IPS-15b (cell line): ENCODE measurements around the gene YOD1.

Experiments used
- H3K27me3 ChIP-seq: one replicate; pipeline ENCODE4 v1.6.1; 2013; ENCODE audit warnings: low read length; ENCODE audit not compliant: control insufficient read depth, insufficient read depth
- H3K36me3 ChIP-seq: one replicate; pipeline ENCODE4 v1.6.1; 2013; ENCODE audit warnings: low read length; ENCODE audit not compliant: control insufficient read depth, insufficient read depth
- H3K4me1 ChIP-seq: one replicate; pipeline ENCODE4 v1.6.1; 2013; ENCODE audit warnings: mild to moderate bottlenecking, low read length; ENCODE audit not compliant: control insufficient read depth, insufficient read depth
- H3K4me3 ChIP-seq: one replicate; pipeline ENCODE4 v1.5.1; 2013; ENCODE audit warnings: low read depth, low read length
- H3K9ac ChIP-seq: one replicate; pipeline ENCODE4 v1.6.1; 2013; ENCODE audit warnings: low read depth, mild to moderate bottlenecking, low read length
- H3K9me3 ChIP-seq: one replicate; pipeline ENCODE4 v1.6.1; 2013; ENCODE audit warnings: mild to moderate bottlenecking, low read length; ENCODE audit not compliant: control insufficient read depth, insufficient read depth

Gene YOD1

GRCh38 chr1:207021139-207021861, 29.7 kb downstream of the YOD1 start:
- H3K4me1 ChIP-seq: peaks cover 6% of the 10 kb centered on the region
- H3K36me3 ChIP-seq: no peaks in the 10 kb centered on the region
- no peak overlapping the region for H3K9ac ChIP-seq
- H3K9me3 ChIP-seq: no peaks in the 10 kb centered on the region
- H3K27me3 ChIP-seq: peaks cover 2% of the 10 kb centered on the region
- H3K4me3 ChIP-seq: no peak overlapping the region

DNA sequence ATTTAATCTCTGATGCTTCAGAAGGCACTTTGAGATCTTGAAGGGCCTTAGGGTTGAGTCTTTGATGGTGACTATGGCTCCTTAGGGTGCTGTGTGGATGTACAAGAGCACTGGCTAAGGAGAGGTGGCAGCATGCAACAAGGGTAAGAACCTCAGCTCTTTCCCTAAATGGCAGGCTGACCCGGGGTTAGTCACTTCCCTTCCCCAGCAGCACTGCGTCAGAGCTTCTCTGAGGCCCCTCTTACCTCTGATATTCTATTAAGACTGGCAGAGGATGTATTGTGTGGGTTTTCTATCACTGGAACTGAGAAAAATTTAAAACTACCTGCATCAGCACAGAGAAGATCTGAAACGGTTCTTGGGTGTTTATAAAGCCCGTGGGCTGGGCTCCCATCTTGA, 30.3 kb downstream of the YOD1 start:
- H3K4me3 ChIP-seq: no peak overlapping the region
- H3K36me3 ChIP-seq: no peaks in the 10 kb centered on the region
- H3K4me1 ChIP-seq: peaks cover 6% of the 10 kb centered on the region
- H3K27me3 ChIP-seq: peaks cover 2% of the 10 kb centered on the region
- H3K9me3 ChIP-seq: no peaks in the 10 kb centered on the region
- no peak overlapping the region for H3K9ac ChIP-seq

- Histone ChIP-seq H3K36me3 (no peaks in the 10 kb centered on the region), H3K27me3 (peaks cover 2% of the 10 kb centered on the region), H3K9ac (no peak overlapping the region), H3K9me3 (no peaks in the 10 kb centered on the region), H3K4me3 (no peak overlapping the region), H3K4me1 (peaks cover 2% of the 10 kb centered on the region)
Measured at GRCh38 chr1:207020065-207020708, 30.8 kb downstream of the YOD1 start.

- Histone ChIP-seq H3K9ac (no peak overlapping the region), H3K4me1 (no peaks in the 10 kb centered on the region), H3K4me3 (no peak overlapping the region), H3K9me3 (no peaks in the 10 kb centered on the region), H3K36me3 (no peaks in the 10 kb centered on the region), H3K27me3 (peaks cover 2% of the 10 kb centered on the region)
Measured at GRCh38 chr1:207019661-207020060, 31.3 kb downstream of the YOD1 start.

DNA sequence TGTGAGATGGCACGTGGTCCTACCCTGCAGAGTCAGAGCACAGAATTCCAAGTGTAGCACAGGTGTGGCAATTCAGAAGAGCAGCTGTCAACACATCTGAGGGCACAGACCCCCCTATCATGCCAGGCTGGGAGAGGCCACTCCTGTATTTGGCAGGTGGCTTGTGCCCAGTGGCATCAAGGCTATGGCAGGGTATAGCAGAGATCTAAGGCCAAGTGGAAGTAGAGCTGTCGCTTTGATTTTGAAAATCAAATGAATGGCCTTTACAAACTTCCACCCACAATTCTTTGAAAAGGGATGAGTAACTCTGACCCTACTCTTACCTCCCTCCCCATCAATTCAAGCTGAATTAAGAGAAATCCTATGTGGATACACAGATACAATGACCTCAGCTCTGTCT, 31.8 kb downstream of the YOD1 start:
- Histone ChIP-seq H3K9ac (no peak overlapping the region), H3K36me3 (no peaks in the 10 kb centered on the region), H3K4me1 (no peaks in the 10 kb centered on the region), H3K27me3 (peaks cover 2% of the 10 kb centered on the region), H3K9me3 (no peaks in the 10 kb centered on the region), H3K4me3 (no peak overlapping the region)

DNA sequence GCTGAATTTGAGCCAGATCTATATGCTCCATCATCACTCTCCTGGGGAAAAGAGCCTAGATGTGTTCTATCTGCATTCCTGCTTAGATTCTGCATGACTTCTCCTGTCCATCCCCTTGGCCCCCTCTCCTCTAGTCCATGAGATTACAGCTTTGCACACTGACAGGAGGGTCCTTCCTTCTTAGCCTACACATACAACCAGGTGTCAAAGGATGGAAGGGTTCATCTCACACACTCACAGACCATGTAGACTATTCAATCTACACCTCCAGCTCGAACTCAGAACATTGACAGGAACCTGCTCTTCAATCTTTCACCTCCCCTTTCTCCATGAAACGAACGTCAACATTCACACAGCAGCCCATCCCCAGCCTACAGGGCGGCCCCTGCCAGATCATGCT, 32.3 kb downstream of the YOD1 start:
- no peak overlapping the region for H3K9ac ChIP-seq
- no peak overlapping the region for H3K4me3 ChIP-seq
- H3K4me1 ChIP-seq: no peaks in the 10 kb centered on the region

GRCh38 chr1:207017615-207018559, 33.1 kb downstream of the YOD1 start:
- peaks cover 2% of the 10 kb centered on the region for H3K27me3 ChIP-seq
- no peaks in the 10 kb centered on the region for H3K4me1 ChIP-seq
- H3K36me3 ChIP-seq: no peaks in the 10 kb centered on the region
- no peak overlapping the region for H3K9ac ChIP-seq
- no peak overlapping the region for H3K4me3 ChIP-seq
- no peaks in the 10 kb centered on the region for H3K9me3 ChIP-seq

More for the DNA sequence above, 32.3 kb downstream of the YOD1 start:
- Histone ChIP-seq H3K27me3 (peaks cover 2% of the 10 kb centered on the region), H3K36me3 (no peaks in the 10 kb centered on the region), H3K9me3 (no peaks in the 10 kb centered on the region)

DNA sequence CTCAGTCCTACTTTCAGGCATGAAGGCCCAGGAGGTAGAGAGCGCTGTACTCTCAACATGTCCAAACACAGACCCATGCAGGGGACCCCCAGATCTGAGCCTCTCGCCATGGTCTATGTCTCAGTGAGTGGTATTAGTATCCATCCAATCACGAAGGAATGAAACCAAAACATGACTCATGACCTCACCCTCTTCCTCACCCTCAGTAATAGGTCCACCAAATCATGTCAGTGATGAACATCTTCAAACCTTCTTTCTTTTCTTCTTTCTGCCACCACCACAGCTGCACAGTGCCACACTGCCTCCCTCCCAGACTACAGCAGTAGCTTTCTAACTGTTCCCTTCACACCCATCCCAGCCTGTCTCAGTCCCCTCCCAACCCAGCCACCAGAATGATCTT, 35.2 kb downstream of the YOD1 start:
- no peak overlapping the region for H3K9ac ChIP-seq
- no peaks in the 10 kb centered on the region for H3K9me3 ChIP-seq
- H3K27me3 ChIP-seq: peaks cover 2% of the 10 kb centered on the region
- no peaks in the 10 kb centered on the region for H3K36me3 ChIP-seq
- no peaks in the 10 kb centered on the region for H3K4me1 ChIP-seq
- no peak overlapping the region for H3K4me3 ChIP-seq

GRCh38 chr1:207014728-207015127, 36.3 kb downstream of the YOD1 start:
- no peaks in the 10 kb centered on the region for H3K9me3 ChIP-seq
- H3K9ac ChIP-seq: no peak overlapping the region
- no peaks in the 10 kb centered on the region for H3K36me3 ChIP-seq
- peaks cover 2% of the 10 kb centered on the region for H3K27me3 ChIP-seq
- H3K4me1 ChIP-seq: no peaks in the 10 kb centered on the region
- no peak overlapping the region for H3K4me3 ChIP-seq

DNA sequence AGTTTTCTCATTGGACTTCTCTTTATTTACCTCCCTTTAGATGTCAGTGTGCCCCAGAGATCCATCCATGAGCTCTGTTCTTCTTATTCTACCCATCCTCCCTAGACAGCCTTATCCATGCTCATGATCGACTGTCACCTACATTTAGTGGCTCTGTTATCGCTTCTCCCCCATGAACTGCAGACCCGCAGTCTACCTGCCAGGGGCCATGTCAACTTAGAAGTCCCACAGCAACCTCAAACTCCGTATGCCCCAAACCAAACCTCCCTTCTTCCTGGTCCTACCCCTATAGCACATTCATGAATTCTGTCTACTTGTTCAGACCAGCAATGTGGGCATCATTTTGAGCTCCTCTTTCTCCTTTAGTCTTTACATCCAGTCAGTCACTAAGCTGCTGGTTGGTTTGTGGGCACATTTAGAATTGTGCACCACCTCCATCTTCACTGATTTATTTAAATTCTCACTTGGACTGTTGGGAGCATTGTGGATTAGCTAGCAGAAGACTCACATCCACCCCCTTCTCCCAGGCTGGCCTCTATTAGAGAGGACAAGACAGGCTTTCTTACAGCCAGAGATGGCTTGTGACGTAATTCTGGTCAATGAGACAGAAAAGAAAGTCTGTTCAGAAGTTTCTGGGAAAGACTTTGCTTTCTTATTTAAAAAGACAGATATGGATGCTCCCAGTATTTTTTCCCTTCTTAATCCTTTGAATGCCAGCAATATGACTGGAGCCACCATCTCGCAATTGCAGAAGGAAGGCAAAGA, 37.5 kb downstream of the YOD1 start:
- H3K27me3 ChIP-seq: no peaks in the 10 kb centered on the region
- no peaks in the 10 kb centered on the region for H3K4me1 ChIP-seq
- no peak overlapping the region for H3K9ac ChIP-seq
- no peak overlapping the region for H3K4me3 ChIP-seq
- H3K9me3 ChIP-seq: no peaks in the 10 kb centered on the region
- H3K36me3 ChIP-seq: no peaks in the 10 kb centered on the region

GRCh38 chr1:207010726-207011125, 40.3 kb downstream of the YOD1 start:
- Histone ChIP-seq H3K9me3 (no peaks in the 10 kb centered on the region), H3K4me3 (no peak overlapping the region), H3K9ac (no peak overlapping the region), H3K4me1 (no peaks in the 10 kb centered on the region), H3K36me3 (no peaks in the 10 kb centered on the region), H3K27me3 (no peaks in the 10 kb centered on the region)
